Astrocyte of the cerebellum (primary cell): ENCODE results near the gene UQCC5.

Experiments
- DNase-seq: peaks from one replicate; pipeline ENCODE4 v3.0.0-alpha.2; 2011; ENCODE audit warnings: low read depth
- H3K4me3 ChIP-seq: 2 replicates; pipeline ENCODE4 v1.5.1; 2011; ENCODE audit warnings: mild to moderate bottlenecking, low read depth, low read length, moderate library complexity
- in situ Hi-C: cut with HindIII; loops from 2 replicates; pipeline ENCODE4 v1.10.0; 2017; ENCODE audit warnings: low sequenced_read_pairs
- TF ChIP-seq, protein P1 (sequence below): IDR thresholded peaks from 2 replicates; pipeline ENCODE4 v1.5.1; 2012; ENCODE audit warnings: low read length, low read depth, moderate library complexity, mild to moderate bottlenecking; ENCODE audit errors: missing control alignments

The UQCC5 gene

GRCh38 chr3:52536369-52537164, at the start of gene UQCC5:
Gene UQCC5, plus strand, starts transcription at chr3:52536605. Its CDS starts 151 bp downstream, at chr3:52536756.
- TF ChIP-seq, protein P1, sequence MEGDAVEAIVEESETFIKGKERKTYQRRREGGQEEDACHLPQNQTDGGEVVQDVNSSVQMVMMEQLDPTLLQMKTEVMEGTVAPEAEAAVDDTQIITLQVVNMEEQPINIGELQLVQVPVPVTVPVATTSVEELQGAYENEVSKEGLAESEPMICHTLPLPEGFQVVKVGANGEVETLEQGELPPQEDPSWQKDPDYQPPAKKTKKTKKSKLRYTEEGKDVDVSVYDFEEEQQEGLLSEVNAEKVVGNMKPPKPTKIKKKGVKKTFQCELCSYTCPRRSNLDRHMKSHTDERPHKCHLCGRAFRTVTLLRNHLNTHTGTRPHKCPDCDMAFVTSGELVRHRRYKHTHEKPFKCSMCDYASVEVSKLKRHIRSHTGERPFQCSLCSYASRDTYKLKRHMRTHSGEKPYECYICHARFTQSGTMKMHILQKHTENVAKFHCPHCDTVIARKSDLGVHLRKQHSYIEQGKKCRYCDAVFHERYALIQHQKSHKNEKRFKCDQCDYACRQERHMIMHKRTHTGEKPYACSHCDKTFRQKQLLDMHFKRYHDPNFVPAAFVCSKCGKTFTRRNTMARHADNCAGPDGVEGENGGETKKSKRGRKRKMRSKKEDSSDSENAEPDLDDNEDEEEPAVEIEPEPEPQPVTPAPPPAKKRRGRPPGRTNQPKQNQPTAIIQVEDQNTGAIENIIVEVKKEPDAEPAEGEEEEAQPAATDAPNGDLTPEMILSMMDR = no peak
- H3K4me3 ChIP-seq = peak within 1 kb of the TSS; percentile 94
- DNase-seq = peak; percentile 96
- in situ Hi-C loops = loop anchor here (5.0 kb wide), 1 partner anchor 36 kb away; no protein-coding TSS in a partner anchor

DNA sequence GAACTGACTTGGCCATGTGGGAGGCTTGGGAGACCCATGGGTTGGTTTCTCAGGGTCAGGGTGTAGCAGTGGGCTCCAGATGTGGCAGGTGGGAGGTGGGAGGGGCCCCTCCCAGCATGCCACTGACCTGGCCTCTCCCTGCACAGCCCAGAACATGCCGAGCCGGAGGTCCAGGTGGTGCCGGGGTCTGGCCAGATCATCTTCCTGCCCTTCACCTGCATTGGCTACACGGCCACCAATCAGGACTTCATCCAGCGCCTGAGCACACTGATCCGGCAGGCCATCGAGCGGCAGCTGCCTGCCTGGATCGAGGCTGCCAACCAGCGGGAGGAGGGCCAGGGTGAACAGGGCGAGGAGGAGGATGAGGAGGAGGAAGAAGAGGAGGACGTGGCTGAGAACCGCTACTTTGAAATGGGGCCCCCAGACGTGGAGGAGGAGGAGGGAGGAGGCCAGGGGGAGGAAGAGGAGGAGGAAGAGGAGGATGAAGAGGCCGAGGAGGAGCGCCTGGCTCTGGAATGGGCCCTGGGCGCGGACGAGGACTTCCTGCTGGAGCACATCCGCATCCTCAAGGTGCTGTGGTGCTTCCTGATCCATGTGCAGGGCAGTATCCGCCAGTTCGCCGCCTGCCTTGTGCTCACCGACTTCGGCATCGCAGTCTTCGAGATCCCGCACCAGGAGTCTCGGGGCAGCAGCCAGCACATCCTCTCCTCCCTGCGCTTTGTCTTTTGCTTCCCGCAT, 49.2 kb upstream of the UQCC5 start:
- TF ChIP-seq, protein P1 = no peak
- DNase-seq = no peak
- in situ Hi-C loops = no loop called here
- no peak overlapping the region for H3K4me3 ChIP-seq

DNA sequence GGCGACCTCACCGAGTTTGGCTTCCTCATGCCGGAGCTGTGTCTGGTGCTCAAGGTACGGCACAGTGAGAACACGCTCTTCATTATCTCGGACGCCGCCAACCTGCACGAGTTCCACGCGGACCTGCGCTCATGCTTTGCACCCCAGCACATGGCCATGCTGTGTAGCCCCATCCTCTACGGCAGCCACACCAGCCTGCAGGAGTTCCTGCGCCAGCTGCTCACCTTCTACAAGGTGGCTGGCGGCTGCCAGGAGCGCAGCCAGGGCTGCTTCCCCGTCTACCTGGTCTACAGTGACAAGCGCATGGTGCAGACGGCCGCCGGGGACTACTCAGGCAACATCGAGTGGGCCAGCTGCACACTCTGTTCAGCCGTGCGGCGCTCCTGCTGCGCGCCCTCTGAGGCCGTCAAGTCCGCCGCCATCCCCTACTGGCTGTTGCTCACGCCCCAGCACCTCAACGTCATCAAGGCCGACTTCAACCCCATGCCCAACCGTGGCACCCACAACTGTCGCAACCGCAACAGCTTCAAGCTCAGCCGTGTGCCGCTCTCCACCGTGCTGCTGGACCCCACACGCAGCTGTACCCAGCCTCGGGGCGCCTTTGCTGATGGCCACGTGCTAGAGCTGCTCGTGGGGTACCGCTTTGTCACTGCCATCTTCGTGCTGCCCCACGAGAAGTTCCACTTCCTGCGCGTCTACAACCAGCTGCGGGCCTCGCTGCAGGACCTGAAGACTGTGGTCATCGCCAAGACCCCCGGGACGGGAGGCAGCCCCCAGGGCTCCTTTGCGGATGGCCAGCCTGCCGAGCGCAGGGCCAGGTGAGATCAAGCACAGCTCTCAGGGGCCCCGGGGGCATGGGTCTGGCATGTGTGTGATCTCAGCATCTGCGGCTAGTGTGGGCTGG, 48.4 kb upstream of the UQCC5 start:
- H3K4me3 ChIP-seq = no peak overlapping the region
- TF ChIP-seq, protein P1 = no peak
- in situ Hi-C loops = no loop called here
- DNase-seq = no peak

- no peak overlapping the region for H3K4me3 ChIP-seq
- in situ Hi-C loops = no loop called here
- DNase-seq = no peak
- TF ChIP-seq, protein P1 = no peak
These were observed 47.7 kb upstream of the UQCC5 start for GRCh38 chr3:52488746-52489145.

DNA sequence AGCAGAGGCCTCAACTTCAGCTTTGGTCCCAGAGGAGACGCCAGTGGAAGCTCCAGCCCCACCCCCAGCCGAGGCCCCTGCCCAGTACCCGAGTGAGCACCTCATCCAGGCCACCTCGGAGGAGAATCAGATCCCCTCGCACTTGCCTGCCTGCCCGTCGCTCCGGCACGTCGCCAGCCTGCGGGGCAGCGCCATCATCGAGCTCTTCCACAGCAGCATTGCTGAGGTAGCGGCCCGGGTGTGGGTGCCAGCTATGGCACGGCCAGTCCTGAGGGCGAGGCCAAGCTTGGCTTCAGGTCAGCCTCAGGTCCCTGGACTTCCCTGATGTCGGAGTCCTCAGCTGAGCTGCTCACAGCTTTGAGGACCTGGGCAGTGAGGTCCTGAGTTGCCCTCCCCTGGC, 47.0 kb upstream of the UQCC5 start:
- H3K4me3 ChIP-seq = no peak overlapping the region
- TF ChIP-seq, protein P1 = no peak
- no peak for DNase-seq
- in situ Hi-C loops = no loop called here
